SK-N-SH treated with all-trans-retinoic acid at 6 μM for 48 hours (cell line): ENCODE measurements around the gene ADD3.

Source experiments
- ATAC-seq: fragments of 200-7000 bp; cut with Tn5 transposase; 3 replicates; pipeline ENCODE4 v1.9.1; 2020; ENCODE audit warnings: mild to moderate bottlenecking, moderate library complexity
- ARNTL ChIP-seq: fragments of 450-650 bp; formaldehyde crosslinking; IDR thresholded peaks from 2 replicates; pipeline ENCODE4 v1.5.0; 2020; ENCODE audit warnings: low read depth, mild to moderate bottlenecking, moderate library complexity, borderline replicate concordance
- CREB5 ChIP-seq: fragments of 250-450 bp; sonication (Bioruptor Pico); IDR thresholded peaks from 2 replicates; pipeline ENCODE4 v1.5.1; 2020; ENCODE audit warnings: low read depth, mild to moderate bottlenecking, moderate library complexity
- CSDC2 ChIP-seq: fragments of 250-450 bp; sonication (Bioruptor Pico); IDR thresholded peaks from 2 replicates; pipeline ENCODE4 v1.5.0; 2020; ENCODE audit warnings: mild to moderate bottlenecking, moderate library complexity
- CSRNP3 ChIP-seq: fragments of 250-450 bp; sonication (Bioruptor Pico); IDR thresholded peaks from 2 replicates; pipeline ENCODE4 v1.5.1; 2021; ENCODE audit warnings: mild to moderate bottlenecking, moderate library complexity
- ESRRG ChIP-seq: fragments of 250-450 bp; sonication (Bioruptor Pico); IDR thresholded peaks from 2 replicates; pipeline ENCODE4 v1.6.1; 2021; ENCODE audit warnings: mild to moderate bottlenecking
- ISL1 ChIP-seq: fragments of 250-450 bp; sonication (Bioruptor Pico); IDR thresholded peaks from 2 replicates; pipeline ENCODE4 v2.1.2; 2022; ENCODE audit warnings: mild to moderate bottlenecking, moderate library complexity
- OSR1 ChIP-seq: fragments of 250-450 bp; sonication (Bioruptor Pico); IDR thresholded peaks from 2 replicates; pipeline ENCODE4 v1.8.0; 2022; ENCODE audit warnings: moderate library complexity, mild to moderate bottlenecking, inconsistent platforms
- PATZ1 ChIP-seq: fragments of 250-450 bp; sonication (Bioruptor Pico); IDR thresholded peaks from 2 replicates; pipeline ENCODE4 v1.8.0; 2020; ENCODE audit warnings: mild to moderate bottlenecking, moderate library complexity, borderline replicate concordance
- POU6F1 ChIP-seq: fragments of 250-450 bp; sonication (Bioruptor Pico); IDR thresholded peaks from 2 replicates; pipeline ENCODE4 v1.8.0; 2021; ENCODE audit warnings: low read depth, mild to moderate bottlenecking, moderate library complexity, borderline replicate concordance
- PPARA ChIP-seq: fragments of 250-450 bp; sonication (Bioruptor Pico); IDR thresholded peaks from 2 replicates; pipeline ENCODE4 v1.5.0; 2020; ENCODE audit warnings: mild to moderate bottlenecking, borderline replicate concordance
- RARB ChIP-seq: fragments of 250-450 bp; sonication (Bioruptor Pico); IDR thresholded peaks from 2 replicates; pipeline ENCODE4 v1.8.0; 2021; ENCODE audit warnings: mild to moderate bottlenecking, moderate library complexity
- SNAI2 ChIP-seq: fragments of 250-450 bp; sonication (Bioruptor Pico); IDR thresholded peaks from 2 replicates; pipeline ENCODE4 v1.5.0; 2020; ENCODE audit warnings: mild to moderate bottlenecking, moderate library complexity
- TOX ChIP-seq: fragments of 250-450 bp; sonication (Bioruptor Pico); IDR thresholded peaks from 2 replicates; pipeline ENCODE4 v1.8.0; 2021; ENCODE audit warnings: mild to moderate bottlenecking, moderate library complexity, borderline replicate concordance
- ZC3H10 ChIP-seq: fragments of 250-450 bp; sonication (Bioruptor Pico); IDR thresholded peaks from 2 replicates; pipeline ENCODE4 v1.5.1; 2021; ENCODE audit warnings: mild to moderate bottlenecking, moderate library complexity
- ZFP3 ChIP-seq: fragments of 250-450 bp; sonication (Bioruptor Pico); IDR thresholded peaks from 2 replicates; pipeline ENCODE4 v1.5.0; 2020; ENCODE audit warnings: mild to moderate bottlenecking, moderate library complexity
- ZFP30 ChIP-seq: fragments of 450-650 bp; formaldehyde crosslinking; IDR thresholded peaks from 2 replicates; pipeline ENCODE4 v1.5.0; 2022; ENCODE audit warnings: mild to moderate bottlenecking, moderate library complexity
- ZNF565 ChIP-seq: fragments of 450-650 bp; formaldehyde crosslinking; conservative IDR thresholded peaks from 2 replicates; pipeline ENCODE4 v1.5.0; 2020; ENCODE audit warnings: low read depth, mild to moderate bottlenecking, moderate library complexity
- ZNF70 ChIP-seq: fragments of 450-650 bp; formaldehyde crosslinking; IDR thresholded peaks from 2 replicates; pipeline ENCODE4 v1.5.0; 2020; ENCODE audit warnings: mild to moderate bottlenecking, moderate library complexity
- ZNF8 ChIP-seq: fragments of 450-650 bp; formaldehyde crosslinking; IDR thresholded peaks from 2 replicates; pipeline ENCODE4 v1.5.0; 2020; ENCODE audit warnings: mild to moderate bottlenecking, moderate library complexity

Gene ADD3

GRCh38 chr10:110103921-110104461 is 96.2 kb downstream of the ADD3 start:
- ATAC-seq = no peak
- TF ChIP-seq ZFP3 (no peak), PPARA (CRISPR knock-in tag) (no peak), ISL1 (CRISPR knock-in tag) (no peak), ZNF70 (CRISPR knock-in tag) (no peak), ZFP30 (no peak)

GRCh38 chr10:110105873-110106272 is 98.1 kb downstream of the ADD3 start:
- ATAC-seq = no peak
- TF ChIP-seq CSRNP3 (CRISPR knock-in tag) = no peak
- TF ChIP-seq CSDC2 (CRISPR knock-in tag) = no peak

- ATAC-seq = no peak
- TF ChIP-seq PATZ1 (CRISPR knock-in tag) (no peak), ESRRG (CRISPR knock-in tag) (no peak), ZNF70 (CRISPR knock-in tag) (no peak), PPARA (CRISPR knock-in tag) (no peak), CREB5 (no peak), RARB (CRISPR knock-in tag) (no peak), POU6F1 (CRISPR knock-in tag) (no peak), ZFP30 (no peak), OSR1 (no peak), ZNF565 (CRISPR knock-in tag) (no peak)
Measured at GRCh38 chr10:110107430-110107829, 99.6 kb downstream of the ADD3 start.

- no peak for TF ChIP-seq OSR1
- TF ChIP-seq PATZ1 (CRISPR knock-in tag) = no peak
- TF ChIP-seq RARB (CRISPR knock-in tag) = no peak
- TF ChIP-seq CSRNP3 (CRISPR knock-in tag) = no peak
- TF ChIP-seq ARNTL (CRISPR knock-in tag) = no peak
- TF ChIP-seq TOX (CRISPR knock-in tag) = no peak
- no peak for TF ChIP-seq SNAI2 (CRISPR knock-in tag)
- TF ChIP-seq CSDC2 (CRISPR knock-in tag) = no peak
- TF ChIP-seq ZFP30 = no peak
- no peak for TF ChIP-seq ZC3H10 (CRISPR knock-in tag)
- no peak for TF ChIP-seq ZNF565 (CRISPR knock-in tag)
- no peak for TF ChIP-seq ISL1 (CRISPR knock-in tag)
- no peak for TF ChIP-seq ZNF8 (CRISPR knock-in tag)
- no peak for TF ChIP-seq ZFP3
- no peak for ATAC-seq
Measured at GRCh38 chr10:110107887-110108286, 100.1 kb downstream of the ADD3 start.
